Endothelial cell of umbilical vein (primary cell): ENCODE results near the gene CRP. TPM values are rescaled to one million over a fixed set of nuclear protein-coding genes. Genes with fewer than 3 reads are reported as not detected.

Experiments
- BruUV-seq: library from RNA; stranded (reverse); fragments of 400-500 nt; replicated peaks from 2 replicates; lab custom pipeline; 2021; lab: Mats Ljungman, UMichigan
- CTCF ChIA-PET: fragments of 300-600, 350-600 bp; sonication (Branson Sonifier 250); formaldehyde crosslinking; loops from one replicate; lab custom pipeline; 2021; ENCODE audit warnings: antibody characterized with exemption, inconsistent platforms; lab: Charles Lee
- POLR2A ChIA-PET: fragments of 300-600, 350-600 bp; sonication (Branson Sonifier 250); formaldehyde crosslinking; loops from one replicate; lab custom pipeline; 2021; ENCODE audit warnings: antibody characterized with exemption, inconsistent platforms; lab: Charles Lee
- DNase-seq: peaks from one replicate; pipeline ENCODE4 v3.0.0-alpha.2; 2011; ENCODE audit warnings: low read depth, low spot score
- FAIRE-seq: peaks from 2 replicates; lab custom pipeline; 2011; peaks lifted over from hg19 to GRCh38; lab: Jason Lieb, UNC
- H2AFZ ChIP-seq: 2 replicates; pipeline ENCODE4 v1.6.0; 2012; ENCODE audit warnings: low read depth, low read length, control low read depth, inconsistent platforms
- H3K27ac ChIP-seq: 2 replicates; pipeline ENCODE4 v1.5.1; 2011; ENCODE audit warnings: low read depth, mild to moderate bottlenecking, control low read depth, low read length, moderate library complexity; ENCODE audit not compliant: insufficient read depth
- H3K27me3 ChIP-seq, 2 experiments: 2 replicates each; pipeline versions ENCODE4 v1.6.0 to v1.6.1; 2011; ENCODE audit warnings: low read length in 2 of 2, mixed read lengths in 1 of 2; ENCODE audit not compliant: control insufficient read depth in 2 of 2, insufficient read depth in 2 of 2
- H3K36me3 ChIP-seq, 2 experiments: 2 replicates in 1 of 2; 3 replicates in 1 of 2; pipeline ENCODE4 v1.5.1; 2011; ENCODE audit warnings: low read length in 2 of 2, mild to moderate bottlenecking in 1 of 2, moderate library complexity in 1 of 2; ENCODE audit not compliant: control insufficient read depth in 2 of 2, insufficient read depth in 2 of 2; ENCODE audit errors: extremely low read depth in 1 of 2
- H3K4me1 ChIP-seq: 3 replicates; pipeline ENCODE4 v1.5.1; 2011; ENCODE audit warnings: mild to moderate bottlenecking, low read length; ENCODE audit not compliant: control insufficient read depth, insufficient read depth; ENCODE audit errors: extremely low read depth
- H3K4me2 ChIP-seq: 2 replicates; pipeline ENCODE4 v1.6.1; 2011; ENCODE audit warnings: low read length, control low read depth, mixed read lengths; ENCODE audit not compliant: insufficient read depth
- H3K4me3 ChIP-seq, 3 experiments: fragments of 200-600 bp in 1 of 3; sonication (generic), shearing (Covaris generic) in 1 of 3; replicated peaks in 1 of 3; 2 replicates each; pipeline ENCODE4 v1.5.1; 2011 to 2016; ENCODE audit warnings: control low read depth in 3 of 3, low read length in 3 of 3, mild to moderate bottlenecking in 2 of 3, inconsistent platforms in 1 of 3, low read depth in 1 of 3, moderate library complexity in 1 of 3; ENCODE audit not compliant: insufficient read depth in 1 of 3
- H3K79me2 ChIP-seq: 2 replicates; pipeline ENCODE4 v1.6.0; 2012; ENCODE audit warnings: low read length, inconsistent platforms; ENCODE audit not compliant: control insufficient read depth, insufficient read depth
- H3K9ac ChIP-seq: replicated peaks from 2 replicates; pipeline ENCODE3; 2011; ENCODE audit warnings: low read length, control low read depth; ENCODE audit not compliant: insufficient read depth; ENCODE audit errors: extremely low read depth
- H3K9me1 ChIP-seq: replicated peaks from 3 replicates; pipeline ENCODE4 v1.6.0; 2011; ENCODE audit warnings: mild to moderate bottlenecking, low read length; ENCODE audit not compliant: control insufficient read depth, insufficient read depth; ENCODE audit errors: extremely low read depth
- H3K9me3 ChIP-seq: replicated peaks from 2 replicates; pipeline ENCODE4 v1.5.1; 2012; ENCODE audit warnings: low read length, inconsistent platforms; ENCODE audit not compliant: control insufficient read depth, insufficient read depth
- H4K20me1 ChIP-seq: replicated peaks from 2 replicates; pipeline ENCODE3; 2011; ENCODE audit warnings: mild to moderate bottlenecking, low read length; ENCODE audit not compliant: control insufficient read depth, insufficient read depth; ENCODE audit errors: extremely low read depth
- FOS ChIP-seq: IDR thresholded peaks from 2 replicates; pipeline ENCODE4 v1.6.1; 2011; ENCODE audit warnings: mild to moderate bottlenecking, low read length, moderate library complexity, borderline replicate concordance; ENCODE audit not compliant: insufficient read depth
- JUN ChIP-seq: IDR thresholded peaks from 2 replicates; pipeline ENCODE4 v1.6.1; 2011; ENCODE audit warnings: borderline replicate concordance, low read depth; ENCODE audit not compliant: insufficient read length, insufficient read depth
- POLR2A ChIP-seq: IDR thresholded peaks from 2 replicates; pipeline ENCODE4 v1.6.1; 2012; ENCODE audit warnings: low read depth, mild to moderate bottlenecking, control low read depth, low read length
- POLR2AphosphoS5 ChIP-seq: IDR thresholded peaks from 2 replicates; pipeline ENCODE4 v1.6.1; 2012; ENCODE audit warnings: low read depth, mild to moderate bottlenecking, control low read depth, low read length, moderate library complexity; ENCODE audit not compliant: insufficient read depth
- dilution Hi-C: fragments of 300-500 bp; cut with MboI; formaldehyde crosslinking; loops from one replicate; pipeline ENCODE4 v1.15.0; 2019; ENCODE audit warnings: low sequenced_read_pairs; ENCODE audit not compliant: extremely low pct_ligation_motif_present
- intact Hi-C: fragments of 100-400 bp; cut with micrococcal nuclease; formaldehyde crosslinking; loops from one replicate; pipeline ENCODE4 v1.10.0; 2022
- polyA plus RNA-seq, 4 experiments: library from polyadenylated mRNA; depleted of rRNA in 3 of 4; stranded (reverse) in 3 of 4; unstranded in 1 of 4; fragments of >200 nt; gene quantifications; 2 replicates each; pipeline versions ENCODE4 v1.2.1 to v1.2.3, GENCODE V29; 2011 to 2012; ENCODE audit warnings: missing spikeins in 1 of 4
- total RNA-seq: library from RNA; stranded (reverse); gene quantifications from 2 replicates; pipeline ENCODE4 v1.2.3, GENCODE V29; 2021
- TF ChIP-seq, protein P1 (sequence below), 2 donors: IDR thresholded peaks; 1 replicate in 1 of 2; 2 replicates in 1 of 2; pipeline ENCODE4 v1.5.1; 2011; ENCODE audit warnings: low read length in 2 of 2, mild to moderate bottlenecking in 2 of 2, moderate library complexity in 2 of 2, control low read depth in 1 of 2, inconsistent platforms in 1 of 2, low read depth in 1 of 2; ENCODE audit not compliant: insufficient read depth in 1 of 2; ENCODE audit errors: extremely low read depth in 1 of 2

Gene CRP
- total and polyA plus RNA-seq, 2 donors (not counting 3 experiments of a cell fraction or from before 2014, with no cell fraction given) = not detected

DNA sequence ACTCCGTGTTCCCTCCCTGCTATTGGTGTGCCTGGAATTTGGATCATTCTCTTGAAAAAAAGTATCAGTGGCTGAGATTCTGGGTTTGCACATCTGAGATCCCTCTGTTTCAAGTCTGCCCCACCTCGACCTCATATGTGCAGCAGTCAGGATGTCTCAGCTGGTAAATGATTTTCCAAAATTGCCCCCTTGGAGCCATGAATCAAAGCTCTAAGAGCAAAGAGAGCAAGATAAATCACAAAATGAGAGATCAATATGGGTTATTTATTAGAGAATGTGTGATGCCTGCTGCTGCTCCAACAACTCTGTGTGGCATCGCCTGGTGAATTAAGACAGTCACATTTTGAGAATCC lies 8.5 kb downstream of the CRP start:
- peak overlapping the region; percentile 27 for H2AFZ ChIP-seq

DNA sequence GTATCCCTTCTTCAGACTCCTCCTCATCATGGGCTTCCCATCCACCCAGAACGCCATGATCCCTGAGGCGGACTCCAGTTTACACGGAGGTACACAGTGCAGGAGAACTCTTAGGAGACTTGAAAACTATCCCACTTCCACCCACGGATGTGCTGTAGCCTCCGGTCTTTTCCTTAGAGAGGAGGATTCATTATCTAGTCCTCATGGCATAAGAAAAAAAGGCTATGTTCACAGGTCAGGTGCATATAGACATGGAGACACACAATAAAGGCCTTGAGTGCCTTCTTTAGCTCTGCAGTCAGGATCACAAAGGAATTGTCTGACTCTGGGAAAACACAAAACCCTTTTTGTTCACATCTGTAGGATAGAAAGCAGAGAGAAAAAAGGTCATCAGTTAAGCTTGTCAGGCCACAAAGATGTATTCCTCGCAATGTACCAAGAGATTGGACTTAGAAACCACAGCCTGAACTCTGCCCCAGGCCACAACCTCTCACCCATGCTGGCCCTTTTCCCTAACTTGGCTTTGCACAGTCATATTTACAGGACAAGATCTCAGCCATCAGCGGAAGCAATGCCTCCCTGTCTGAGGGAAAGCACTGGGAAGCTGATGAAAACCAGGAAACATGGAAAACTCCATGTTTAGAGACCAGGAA lies 9.0 kb downstream of the CRP start:
- dilution Hi-C loops (no loop called here), intact Hi-C loops (no loop called here)
- no peak overlapping the region for H3K9ac ChIP-seq
- ChIA-PET POLR2A (no interaction called here), CTCF (no interaction called here)
- no peaks in the 10 kb centered on the region for H3K27me3 ChIP-seq
- H4K20me1 ChIP-seq = no peaks in the 10 kb centered on the region
- TF ChIP-seq JUN = no peak
- TF ChIP-seq POLR2AphosphoS5 = no peak
- TF ChIP-seq, protein P1, sequence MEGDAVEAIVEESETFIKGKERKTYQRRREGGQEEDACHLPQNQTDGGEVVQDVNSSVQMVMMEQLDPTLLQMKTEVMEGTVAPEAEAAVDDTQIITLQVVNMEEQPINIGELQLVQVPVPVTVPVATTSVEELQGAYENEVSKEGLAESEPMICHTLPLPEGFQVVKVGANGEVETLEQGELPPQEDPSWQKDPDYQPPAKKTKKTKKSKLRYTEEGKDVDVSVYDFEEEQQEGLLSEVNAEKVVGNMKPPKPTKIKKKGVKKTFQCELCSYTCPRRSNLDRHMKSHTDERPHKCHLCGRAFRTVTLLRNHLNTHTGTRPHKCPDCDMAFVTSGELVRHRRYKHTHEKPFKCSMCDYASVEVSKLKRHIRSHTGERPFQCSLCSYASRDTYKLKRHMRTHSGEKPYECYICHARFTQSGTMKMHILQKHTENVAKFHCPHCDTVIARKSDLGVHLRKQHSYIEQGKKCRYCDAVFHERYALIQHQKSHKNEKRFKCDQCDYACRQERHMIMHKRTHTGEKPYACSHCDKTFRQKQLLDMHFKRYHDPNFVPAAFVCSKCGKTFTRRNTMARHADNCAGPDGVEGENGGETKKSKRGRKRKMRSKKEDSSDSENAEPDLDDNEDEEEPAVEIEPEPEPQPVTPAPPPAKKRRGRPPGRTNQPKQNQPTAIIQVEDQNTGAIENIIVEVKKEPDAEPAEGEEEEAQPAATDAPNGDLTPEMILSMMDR (IDR thresholded peaks at IDR 0.05; ENCODE audit: extremely low read depth in 1 of 2, insufficient read depth in 1 of 2, low read depth in 1 of 2, low read length in 2 of 2) = no peak
- no peaks in the 10 kb centered on the region for H3K9me3 ChIP-seq
- no peaks in the 10 kb centered on the region for H3K36me3 ChIP-seq
- DNase-seq (no peak), FAIRE-seq (no peak)
- BruUV-seq = no TSS peak
- H3K4me1 ChIP-seq = no peaks in the 10 kb centered on the region
- peak overlapping the region; percentile 27 for H2AFZ ChIP-seq
- no peak overlapping the region for H3K4me2 ChIP-seq
- H3K27ac ChIP-seq = no peak overlapping the region
- no peaks in the 10 kb centered on the region for H3K9me1 ChIP-seq
- H3K4me3 ChIP-seq = no peak overlapping the region
- H3K79me2 ChIP-seq = no peaks in the 10 kb centered on the region

More for the DNA sequence above, 8.5 kb downstream of the CRP start:
- no peaks in the 10 kb centered on the region for H3K79me2 ChIP-seq
- no peak for FAIRE-seq
- CTCF ChIA-PET = no interaction called here
- H3K4me3 ChIP-seq = no peak overlapping the region
- H3K9me1 ChIP-seq = no peaks in the 10 kb centered on the region
- dilution Hi-C loops = no loop called here
- intact Hi-C loops = no loop called here
- no peaks in the 10 kb centered on the region for H4K20me1 ChIP-seq
- no peaks in the 10 kb centered on the region for H3K9me3 ChIP-seq
- BruUV-seq = no TSS peak
- no peak overlapping the region for H3K27ac ChIP-seq
- no peak for TF ChIP-seq FOS
- no peak for TF ChIP-seq JUN
- TF ChIP-seq POLR2A = no peak
- TF ChIP-seq POLR2AphosphoS5 = no peak
- H3K27me3 ChIP-seq = no peaks in the 10 kb centered on the region
- POLR2A ChIA-PET = no interaction called here
- no peaks in the 10 kb centered on the region for H3K36me3 ChIP-seq
- no peaks in the 10 kb centered on the region for H3K4me1 ChIP-seq
- no peak overlapping the region for H3K9ac ChIP-seq
- no peak for DNase-seq
- no peak overlapping the region for H3K4me2 ChIP-seq
